RWPE2 (cell line): ENCODE data around the gene ZNF410.

Experiments used
- ATAC-seq: fragments of 200-7000 bp; cut with Tn5 transposase; 3 replicates; pipeline ENCODE4 v1.9.1; 2021; ENCODE audit warnings: low read depth
- DNase-seq: peaks from one replicate; pipeline ENCODE4 v3.0.0-alpha.2; 2020; ENCODE audit warnings: low spot score
- H3K27ac ChIP-seq: fragments of 450-650 bp; 2 replicates; pipeline ENCODE4 v1.5.1; 2017; ENCODE audit warnings: mild to moderate bottlenecking; ENCODE audit not compliant: poor library complexity, severe bottlenecking
- H3K27me3 ChIP-seq: fragments of 250-450 bp; sonication (Bioruptor Pico); 2 replicates; pipeline ENCODE4 v1.5.1; 2021; ENCODE audit warnings: mild to moderate bottlenecking, moderate library complexity; ENCODE audit not compliant: insufficient read depth, poor library complexity, severe bottlenecking
- H3K36me3 ChIP-seq: fragments of 250-450 bp; sonication (Bioruptor Pico); 2 replicates; pipeline ENCODE4 v1.5.1; 2020; ENCODE audit warnings: low read depth, mild to moderate bottlenecking, moderate library complexity
- H3K4me1 ChIP-seq: fragments of 250-450 bp; sonication (Bioruptor Pico); 2 replicates; pipeline ENCODE4 v1.5.1; 2021; ENCODE audit warnings: mild to moderate bottlenecking, moderate library complexity; ENCODE audit not compliant: insufficient read depth, poor library complexity, severe bottlenecking
- H3K4me3 ChIP-seq: fragments of 250-450 bp; sonication (Bioruptor Pico); 2 replicates; pipeline ENCODE4 v1.5.1; 2021; ENCODE audit warnings: mild to moderate bottlenecking, moderate library complexity; ENCODE audit not compliant: severe bottlenecking
- H3K9me3 ChIP-seq: fragments of 250-450 bp; sonication (Bioruptor Pico); 2 replicates; pipeline ENCODE4 v1.5.1; 2021; ENCODE audit warnings: mild to moderate bottlenecking, moderate library complexity; ENCODE audit not compliant: severe bottlenecking
- CTCF ChIP-seq: fragments of 450-650 bp; IDR thresholded peaks from one replicate; pipeline ENCODE4 v1.5.1; 2017; ENCODE audit warnings: mild to moderate bottlenecking, moderate library complexity; ENCODE audit not compliant: poor library complexity, severe bottlenecking

ZNF410 gene

DNA sequence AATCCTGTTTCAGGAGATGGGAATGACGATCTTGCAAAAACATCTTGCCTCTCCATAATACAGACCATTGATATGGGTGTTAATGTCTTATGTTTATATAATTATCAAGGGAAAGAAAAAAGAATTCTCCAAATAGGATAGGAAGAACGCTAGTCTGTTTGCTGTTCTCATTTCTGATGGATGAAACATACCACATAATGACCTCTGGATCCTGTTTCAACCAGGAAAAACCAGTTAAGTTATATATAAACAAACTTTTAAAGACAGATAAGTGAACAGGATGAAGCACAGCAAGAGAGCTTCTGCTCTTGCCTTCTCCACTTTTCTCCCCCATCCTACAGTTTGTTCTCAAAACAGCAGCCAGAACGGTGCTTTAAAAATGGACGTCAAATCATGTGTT, 91.2 kb downstream of the ZNF410 start:
- no peak for TF ChIP-seq CTCF
- DNase-seq (no peak), ATAC-seq (no peak)
- no peaks in the 10 kb centered on the region for H3K9me3 ChIP-seq
- H3K27me3 ChIP-seq: no peaks in the 10 kb centered on the region
- H3K4me1 ChIP-seq: no peaks in the 10 kb centered on the region
- peaks cover 28% of the 10 kb centered on the region for H3K36me3 ChIP-seq
- no peak overlapping the region for H3K27ac ChIP-seq
- H3K4me3 ChIP-seq: no peak overlapping the region
